Measurements from ENCODE around the gene ZNF672. TPM values are rescaled to one million over a fixed set of nuclear protein-coding genes. Genes with fewer than 3 reads are reported as not detected.

Gene ZNF672
- total and polyA plus RNA-seq, 3 donors from 2014 or later, result 28.4 to 65.0 (median 57.3) TPM

DNA sequence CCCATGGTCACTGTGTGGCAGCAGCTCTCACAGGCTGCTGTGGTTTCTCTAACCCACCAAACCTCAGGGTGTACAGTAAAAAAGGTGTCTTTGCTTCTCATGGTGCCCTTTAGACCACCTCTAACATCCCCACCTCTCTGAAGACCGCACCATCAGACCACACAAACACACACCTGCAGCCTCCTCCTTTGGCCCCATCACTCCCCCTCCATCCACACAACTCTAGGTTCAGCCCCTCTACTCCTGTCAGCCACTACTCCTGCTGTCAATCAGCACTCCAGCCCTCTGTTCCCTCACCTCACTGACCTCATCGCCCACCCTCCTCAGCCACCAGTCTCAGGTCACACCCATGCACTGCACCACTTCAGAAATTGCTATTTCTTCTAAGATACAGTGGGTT is 13.4 kb downstream of the ZNF672 start:
- no peak for TF ChIP-seq POLR2A (IDR thresholded peaks at IDR 0.05)
- no peak overlapping the region for H3K27ac ChIP-seq
- no peaks in the 10 kb centered on the region for H3K27me3 ChIP-seq
- H3K36me3 ChIP-seq (ENCODE audit: low read depth, missing control alignments), result no peaks in the 10 kb centered on the region
- intact Hi-C loops (cut with DNase I; ENCODE audit: low total_unique reads), result no loop called here
- WGBS, 2 donors, result 97 to 98% methylated on average over 2 of the region's 2 CpGs
- H3K4me1 ChIP-seq, result peaks cover 5% of the 10 kb centered on the region
- H3K9me3 ChIP-seq, result no peaks in the 10 kb centered on the region
- DNase-seq, result no peak
- no peak overlapping the region for H3K4me3 ChIP-seq

DNA sequence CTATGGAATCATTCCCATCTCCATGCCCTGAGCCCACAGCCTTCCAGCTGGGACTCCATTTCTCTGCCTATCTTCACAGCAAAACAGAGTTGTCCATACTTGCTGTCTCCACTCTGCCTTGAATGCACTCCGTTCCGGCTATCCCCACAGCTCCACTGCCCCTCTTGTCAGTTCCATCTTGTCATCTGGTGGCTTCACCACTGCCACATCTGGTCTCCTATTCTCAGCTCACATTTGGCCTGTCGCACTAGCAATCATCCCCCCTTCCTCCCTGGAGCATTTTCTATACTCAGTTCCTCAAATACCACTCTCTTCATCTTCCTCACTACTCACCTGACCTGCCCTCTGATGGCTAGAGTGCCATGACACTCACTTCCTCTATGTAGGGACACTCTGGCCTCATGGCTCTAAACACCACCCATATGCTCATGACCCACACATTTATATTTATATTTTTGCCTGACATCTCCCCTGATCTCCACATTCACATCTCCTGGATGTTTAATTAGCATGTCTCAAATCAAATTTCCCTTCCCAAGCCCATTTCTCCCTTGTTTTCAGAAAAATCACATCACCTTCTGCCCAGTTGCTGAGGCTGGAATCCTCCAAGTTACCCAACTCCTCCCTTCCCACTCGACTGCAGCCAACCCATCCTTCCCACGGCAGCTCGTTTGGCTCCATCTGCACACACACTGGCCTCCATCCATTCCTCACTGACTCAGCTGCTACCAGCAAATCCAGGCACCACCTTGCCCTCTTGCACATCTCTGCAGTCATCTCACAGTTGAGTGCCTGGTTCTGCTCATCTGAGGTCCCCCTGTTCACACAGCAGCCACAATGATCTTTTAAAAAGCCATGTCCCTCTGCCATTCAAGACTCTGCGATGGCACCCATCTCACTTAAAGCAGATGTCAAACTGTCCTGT is 14.7 kb downstream of the ZNF672 start:
- WGBS, 2 donors, result 81 to 82% methylated on average over 7 of the region's 7 CpGs
- Histone ChIP-seq H3K9me3 (no peaks in the 10 kb centered on the region), H3K4me3 (no peak overlapping the region), H3K4me1 (peaks cover 14% of the 10 kb centered on the region), H3K36me3 (ENCODE audit: low read depth, missing control alignments) (no peaks in the 10 kb centered on the region), H3K27me3 (no peaks in the 10 kb centered on the region), H3K27ac (no peak overlapping the region)
- intact Hi-C loops (cut with DNase I; ENCODE audit: low total_unique reads), result no loop called here
- no peak for TF ChIP-seq POLR2A (IDR thresholded peaks at IDR 0.05)
- TF ChIP-seq, protein P1, sequence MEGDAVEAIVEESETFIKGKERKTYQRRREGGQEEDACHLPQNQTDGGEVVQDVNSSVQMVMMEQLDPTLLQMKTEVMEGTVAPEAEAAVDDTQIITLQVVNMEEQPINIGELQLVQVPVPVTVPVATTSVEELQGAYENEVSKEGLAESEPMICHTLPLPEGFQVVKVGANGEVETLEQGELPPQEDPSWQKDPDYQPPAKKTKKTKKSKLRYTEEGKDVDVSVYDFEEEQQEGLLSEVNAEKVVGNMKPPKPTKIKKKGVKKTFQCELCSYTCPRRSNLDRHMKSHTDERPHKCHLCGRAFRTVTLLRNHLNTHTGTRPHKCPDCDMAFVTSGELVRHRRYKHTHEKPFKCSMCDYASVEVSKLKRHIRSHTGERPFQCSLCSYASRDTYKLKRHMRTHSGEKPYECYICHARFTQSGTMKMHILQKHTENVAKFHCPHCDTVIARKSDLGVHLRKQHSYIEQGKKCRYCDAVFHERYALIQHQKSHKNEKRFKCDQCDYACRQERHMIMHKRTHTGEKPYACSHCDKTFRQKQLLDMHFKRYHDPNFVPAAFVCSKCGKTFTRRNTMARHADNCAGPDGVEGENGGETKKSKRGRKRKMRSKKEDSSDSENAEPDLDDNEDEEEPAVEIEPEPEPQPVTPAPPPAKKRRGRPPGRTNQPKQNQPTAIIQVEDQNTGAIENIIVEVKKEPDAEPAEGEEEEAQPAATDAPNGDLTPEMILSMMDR (IDR thresholded peaks at IDR 0.05), result no peak
- DNase-seq, result no peak

DNA sequence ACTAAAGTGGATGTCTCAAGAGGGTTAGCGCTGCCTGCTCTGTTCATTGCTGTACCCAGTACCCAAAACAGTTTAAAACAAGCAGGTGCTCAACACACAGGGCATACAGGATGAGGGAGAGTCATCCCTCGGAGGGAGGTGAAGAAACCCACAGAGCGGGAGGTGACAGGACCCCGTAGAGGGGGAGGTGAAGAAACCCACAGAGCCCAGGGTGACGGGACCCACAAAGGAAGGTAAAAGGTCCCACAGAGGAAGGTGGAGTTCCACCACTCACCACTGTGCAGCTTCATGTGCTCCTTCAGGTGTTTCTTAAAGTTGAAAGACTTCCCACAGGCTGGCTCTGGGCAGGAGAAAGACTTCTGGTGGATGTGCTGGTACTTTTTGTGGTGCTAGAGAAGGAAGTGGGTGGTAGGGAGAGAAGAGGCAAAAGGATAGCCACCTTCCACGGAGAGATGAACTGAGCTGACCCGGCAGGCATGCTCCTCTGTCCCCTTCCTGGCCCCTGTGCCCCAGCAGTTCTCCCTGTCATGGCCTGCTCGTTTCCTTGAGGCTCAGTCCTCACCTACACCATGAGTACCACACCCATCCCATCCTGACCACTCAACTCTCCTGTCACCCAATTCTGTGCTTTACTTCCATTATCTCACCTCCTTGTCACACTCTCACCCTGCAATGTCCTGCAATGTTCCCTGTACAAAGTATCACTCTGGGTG is 15.8 kb downstream of the ZNF672 start:
- Histone ChIP-seq H3K36me3 (ENCODE audit: low read depth, missing control alignments) (no peaks in the 10 kb centered on the region), H3K4me3 (no peak overlapping the region), H3K27me3 (no peaks in the 10 kb centered on the region), H3K27ac (no peak overlapping the region), H3K4me1 (peaks cover 18% of the 10 kb centered on the region), H3K9me3 (no peaks in the 10 kb centered on the region)
- intact Hi-C loops (cut with DNase I; ENCODE audit: low total_unique reads), result no loop called here
- 90 to 93% methylated on average over 8 of the region's 8 CpGs for WGBS, 2 donors
- no peak for DNase-seq
- TF ChIP-seq, protein P1 (IDR thresholded peaks at IDR 0.05), result no peak
- no peak for TF ChIP-seq POLR2A (IDR thresholded peaks at IDR 0.05)

DNA sequence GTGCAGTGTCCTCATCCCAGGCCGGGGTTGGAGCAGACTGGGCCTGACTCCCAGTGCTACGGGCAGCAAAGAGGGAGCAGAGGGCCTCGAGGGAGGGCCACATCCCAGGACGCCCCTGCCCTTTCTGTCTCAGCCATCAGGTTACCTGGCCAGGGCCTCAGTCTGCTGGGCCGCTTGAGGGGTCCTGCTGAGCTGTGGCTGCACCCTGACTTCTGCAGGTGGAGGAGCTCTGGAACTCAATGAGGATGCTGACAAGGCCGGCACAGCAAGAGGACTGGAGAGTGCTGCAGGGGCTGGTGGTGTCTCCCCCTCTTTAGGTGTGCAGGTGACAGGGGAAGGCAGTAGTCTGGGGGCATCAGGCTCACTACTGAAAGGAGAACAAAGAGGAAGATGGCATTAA is 17.6 kb downstream of the ZNF672 start:
- Histone ChIP-seq H3K4me1 (peaks cover 24% of the 10 kb centered on the region), H3K9me3 (no peaks in the 10 kb centered on the region), H3K36me3 (ENCODE audit: low read depth, missing control alignments) (no peaks in the 10 kb centered on the region), H3K27ac (no peak overlapping the region), H3K4me3 (no peak overlapping the region), H3K27me3 (no peaks in the 10 kb centered on the region)
- no peak for TF ChIP-seq POLR2A (IDR thresholded peaks at IDR 0.05)
- TF ChIP-seq, protein P1 (IDR thresholded peaks at IDR 0.05), result no peak
- intact Hi-C loops (cut with DNase I; ENCODE audit: low total_unique reads), result no loop called here
- 78 to 87% methylated on average over 3 to 6 of the region's 6 CpGs for WGBS, 2 donors
- no peak for DNase-seq

DNA sequence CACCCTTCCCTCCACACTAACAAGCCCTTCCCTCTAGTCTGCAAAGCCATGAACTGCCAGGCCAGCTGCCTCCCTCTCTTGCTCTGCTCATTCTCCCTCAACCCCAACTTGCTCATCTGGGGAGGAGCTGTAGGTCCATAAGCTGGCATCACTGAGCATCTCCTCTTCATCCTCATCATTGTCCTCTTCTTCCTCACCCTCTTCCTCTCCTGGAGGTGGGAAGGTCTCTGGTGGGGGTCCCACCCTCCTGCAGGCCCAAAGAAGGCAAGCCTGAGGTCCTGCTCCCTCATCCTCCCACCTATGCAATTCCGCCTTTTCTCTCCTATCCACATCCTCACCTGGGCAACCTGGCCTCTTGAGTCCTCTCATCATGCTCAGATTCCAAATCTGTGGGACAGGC is 18.2 kb downstream of the ZNF672 start:
- H3K27me3 ChIP-seq, result no peaks in the 10 kb centered on the region
- H3K27ac ChIP-seq, result no peak overlapping the region
- no peak overlapping the region for H3K4me3 ChIP-seq
- H3K4me1 ChIP-seq, result peaks cover 24% of the 10 kb centered on the region
- DNase-seq, result no peak
- no peaks in the 10 kb centered on the region for H3K9me3 ChIP-seq
- no peaks in the 10 kb centered on the region for H3K36me3 ChIP-seq (ENCODE audit: low read depth, missing control alignments)
- WGBS, 2 donors, result 95 to 100% methylated on average over 1 of the region's 1 CpG
- no peak for TF ChIP-seq POLR2A (IDR thresholded peaks at IDR 0.05)
- TF ChIP-seq, protein P1 (IDR thresholded peaks at IDR 0.05), result no peak
- intact Hi-C loops (cut with DNase I; ENCODE audit: low total_unique reads), result no loop called here

Measured in testis (tissue), 3 donors.